NCI-H774 (cell line): ENCODE data around the gene CXCR1.
"Not testable (repeated sequence)": the region's sequence is repeated elsewhere in the genome, so short reads cannot be mapped to it uniquely, and the experiment has no call there.

Source experiments
- DNase-seq: peaks from one replicate; lab custom pipeline; 2025; lab: John Stamatoyannopoulos, UW

The CXCR1 gene

GRCh38 chr2:218161644-218162043 is 5.1 kb downstream of the CXCR1 start:
- no peak for DNase-seq

GRCh38 chr2:218155953-218156479 is 10.7 kb downstream of the CXCR1 start:
- DNase-seq, result no peak

- DNase-seq, result no peak
Measured at GRCh38 chr2:218152777-218153176, 14.0 kb downstream of the CXCR1 start.

- no peak for DNase-seq
Measured at GRCh38 chr2:218152172-218152571, 14.6 kb downstream of the CXCR1 start.

- DNase-seq, result no peak
Measured at GRCh38 chr2:218149848-218150440, 16.8 kb downstream of the CXCR1 start.

- DNase-seq, result no peak
Measured at GRCh38 chr2:218149098-218149497, 17.7 kb downstream of the CXCR1 start.

GRCh38 chr2:218146056-218146455 is 20.7 kb downstream of the CXCR1 start:
- no peak for DNase-seq

GRCh38 chr2:218145124-218145523 is 21.6 kb downstream of the CXCR1 start:
- DNase-seq, result no peak

GRCh38 chr2:218138047-218138446 is 28.7 kb downstream of the CXCR1 start:
- no peak for DNase-seq

- DNase-seq, result no peak
Measured at GRCh38 chr2:218137514-218137913, 29.2 kb downstream of the CXCR1 start.

GRCh38 chr2:218130822-218131221 is 35.9 kb downstream of the CXCR1 start:
- DNase-seq, result no peak

GRCh38 chr2:218130377-218130776 is 36.4 kb downstream of the CXCR1 start:
- DNase-seq, result no peak

GRCh38 chr2:218129458-218130135 is 37.2 kb downstream of the CXCR1 start:
- no peak for DNase-seq

GRCh38 chr2:218128781-218129457 is 37.8 kb downstream of the CXCR1 start:
- DNase-seq, result no peak

- DNase-seq, result no peak
Measured at GRCh38 chr2:218127929-218128455, 38.8 kb downstream of the CXCR1 start.

GRCh38 chr2:218125626-218126080 is 41.1 kb downstream of the CXCR1 start, which contains the start of gene CXCR2:
TSS of gene CXCR2 (plus strand) at chr2:218126028. CDS start at chr2:218134802, 8,774 bp downstream.
- DNase-seq, result no peak

GRCh38 chr2:218125095-218125494 is 41.7 kb downstream of the CXCR1 start:
- no peak for DNase-seq

GRCh38 chr2:218123986-218124385 is 42.8 kb downstream of the CXCR1 start:
- no peak for DNase-seq

- DNase-seq, result not testable (repeated sequence)
Measured at GRCh38 chr2:218122286-218122685, 44.5 kb downstream of the CXCR1 start.

GRCh38 chr2:218121789-218122188 is 45.0 kb downstream of the CXCR1 start:
- not testable (repeated sequence) for DNase-seq
